HepG2 (cell line): Measurements from ENCODE around the gene IFT27. TPM values are rescaled to one million over a fixed set of nuclear protein-coding genes. Genes with fewer than 3 reads are reported as not detected.

ENCODE experiments used
- ATAC-seq: fragments of 200-7000 bp; cut with Tn5 transposase; 3 replicates; pipeline ENCODE4 v1.9.1; 2020; ENCODE audit warnings: mild to moderate bottlenecking, moderate library complexity
- BruUV-seq: library from RNA; stranded (reverse); fragments of 400-500 nt; replicated peaks from 2 replicates; lab custom pipeline; 2021; lab: Mats Ljungman, UMichigan
- CTCF ChIA-PET: fragments of 300-600 bp; formaldehyde crosslinking; extraction: SDS; loops from one replicate; lab custom pipeline; 2021; ENCODE audit warnings: low total read pairs, inconsistent platforms, low intra/inter-chr PET ratio; lab: Yijun Ruan, JAX
- POLR2A ChIA-PET: fragments of 350-600 bp; sonication (Branson Sonifier 250); formaldehyde crosslinking; loops from one replicate; lab custom pipeline; 2020; ENCODE audit warnings: antibody characterized with exemption, inconsistent platforms; lab: Yijun Ruan, JAX
- DNase-seq: peaks from one replicate; pipeline ENCODE4 v3.0.0-alpha.2; 2015; ENCODE audit warnings: low spot score
- FAIRE-seq: peaks from 3 replicates; lab custom pipeline; 2011; peaks lifted over from hg19 to GRCh38; lab: Jason Lieb, UNC
- H2AFZ ChIP-seq: one replicate; pipeline ENCODE4 v1.6.1; 2011; ENCODE audit warnings: low read length, inconsistent platforms
- H3K27ac ChIP-seq: fragments of 300-600 bp; 3 replicates; pipeline ENCODE4 v1.8.0; 2011; ENCODE audit warnings: mixed run types, mild to moderate bottlenecking, mixed read lengths, low read length, inconsistent platforms; ENCODE audit not compliant: insufficient read depth; ENCODE audit errors: extremely low read length
- H3K27me3 ChIP-seq, 2 experiments: fragments of 200-600 bp in 1 of 2; 2 replicates in 1 of 2; 3 replicates in 1 of 2; pipeline versions ENCODE4 v1.6.0 to v1.8.0; 2011; ENCODE audit warnings: low read length in 2 of 2, mild to moderate bottlenecking in 2 of 2, moderate library complexity in 2 of 2, inconsistent platforms in 1 of 2; ENCODE audit not compliant: insufficient read depth in 2 of 2, control insufficient read depth in 1 of 2
- H3K36me3 ChIP-seq, 2 experiments: fragments of 200-600 bp in 1 of 2; replicated peaks in 1 of 2; 2 replicates in 1 of 2; 3 replicates in 1 of 2; pipeline versions ENCODE4 v1.5.1 to v1.8.0; 2011; ENCODE audit warnings: low read length in 2 of 2, inconsistent platforms in 1 of 2; ENCODE audit not compliant: insufficient read depth in 2 of 2, control insufficient read depth in 1 of 2
- H3K4me1 ChIP-seq: 2 replicates; pipeline ENCODE4 v1.5.1; 2012; ENCODE audit warnings: low read length, inconsistent platforms; ENCODE audit not compliant: insufficient read depth
- H3K4me2 ChIP-seq: 2 replicates; pipeline ENCODE4 v1.6.0; 2011; ENCODE audit warnings: low read depth, low read length, inconsistent platforms
- H3K4me3 ChIP-seq, 3 experiments: fragments of 200-600 bp in 1 of 3; sonication (generic), shearing (Covaris generic) in 1 of 3; replicated peaks in 1 of 3; 2 replicates each; pipeline ENCODE4 v1.5.1; 2011 to 2016; ENCODE audit warnings: low read length in 3 of 3, inconsistent platforms in 2 of 3, low read depth in 2 of 3, mild to moderate bottlenecking in 2 of 3, control low read depth in 1 of 3, mixed read lengths in 1 of 3; ENCODE audit not compliant: insufficient read depth in 1 of 3
- H3K79me2 ChIP-seq: one replicate; pipeline ENCODE4 v1.6.1; 2011; ENCODE audit warnings: low read length, inconsistent platforms; ENCODE audit not compliant: insufficient read depth
- H3K9ac ChIP-seq: 2 replicates; pipeline ENCODE4 v1.6.0; 2011; ENCODE audit warnings: mild to moderate bottlenecking, low read depth, low read length, inconsistent platforms; ENCODE audit not compliant: insufficient read depth
- H3K9me3 ChIP-seq: 2 replicates; pipeline ENCODE4 v1.5.1; 2012; ENCODE audit warnings: mild to moderate bottlenecking, low read length
- H4K20me1 ChIP-seq: 2 replicates; pipeline ENCODE4 v1.6.0; 2011; ENCODE audit warnings: inconsistent platforms, mild to moderate bottlenecking, low read length, moderate library complexity; ENCODE audit not compliant: insufficient read depth
- ETV6 ChIP-seq: sonication (generic); formaldehyde crosslinking; conservative IDR thresholded peaks from 2 replicates; pipeline ENCODE4 v1.4.0; 2020; ENCODE audit warnings: missing genetic modification reagents
- ZNF232 ChIP-seq: sonication (generic); formaldehyde crosslinking; IDR thresholded peaks from 2 replicates; pipeline ENCODE4 v1.4.0; 2020; ENCODE audit warnings: missing genetic modification reagents, borderline replicate concordance
- ZNF317 ChIP-seq: sonication (generic); formaldehyde crosslinking; IDR thresholded peaks from 2 replicates; pipeline ENCODE4 v1.5.0; 2020; ENCODE audit warnings: mild to moderate bottlenecking, missing genetic modification reagents
- ZNF768 ChIP-seq: sonication (generic); formaldehyde crosslinking; IDR thresholded peaks from 2 replicates; pipeline ENCODE4 v1.4.0; 2020; ENCODE audit warnings: missing genetic modification reagents
- WGBS: methylation state at CpG from one replicate; pipeline ENCODE4 v1.1.6; 2017; ENCODE audit warnings: low lambda C conversion rate; 5-methylcytosine and 5-hydroxymethylcytosine counted together
- in situ Hi-C: cut with HindIII; loops from 2 replicates; pipeline ENCODE4 v1.10.0; 2017; ENCODE audit warnings: low pct_unique_long_range_greater_than_20kb; ENCODE audit not compliant: extremely low pct_ligation_motif_present
- intact Hi-C: fragments of 100-400 bp; cut with micrococcal nuclease; formaldehyde crosslinking; loops from one replicate; pipeline ENCODE4 v1.10.0; 2022; ENCODE audit not compliant: unreplicated experiment
- polyA plus RNA-seq, 8 experiments: library from polyadenylated mRNA; depleted of rRNA in 3 of 8; stranded (reverse) in 7 of 8; unstranded in 1 of 8; fragments of >200 nt; fragmentation: Illumina TruSeq in 4 of 8; extraction: Trizol in 4 of 8; gene quantifications; 2 replicates each; pipeline versions ENCODE4 v1.2.1 to v1.2.3, GENCODE V29; 2011 to 2016; ENCODE audit warnings: low read depth in 4 of 8, missing spikeins in 1 of 8, mixed read lengths in 1 of 8; ENCODE audit not compliant: insufficient read depth in 1 of 8
- total RNA-seq, 5 experiments: library from RNA; depleted of rRNA; stranded (reverse); fragments of >200 nt; fragmentation: Illumina TruSeq; extraction: Trizol; gene quantifications; 2 replicates each; pipeline ENCODE4 v1.2.3, GENCODE V29; 2016; ENCODE audit warnings: low read depth in 1 of 5
- TF ChIP-seq, protein P1 (sequence below), 2 experiments: IDR thresholded peaks; 2 replicates each; pipeline ENCODE4 v1.6.1; 2011 to 2012; ENCODE audit warnings: low read length in 2 of 2, borderline replicate concordance in 1 of 2, low read depth in 1 of 2, mild to moderate bottlenecking in 1 of 2, moderate library complexity in 1 of 2
- TF ChIP-seq, protein P2 (sequence below): sonication (generic); formaldehyde crosslinking; IDR thresholded peaks from 2 replicates; pipeline ENCODE4 v1.4.0; 2020; ENCODE audit warnings: mild to moderate bottlenecking, missing genetic modification reagents, borderline replicate concordance
- TF ChIP-seq, protein P3 (sequence below): sonication (generic); formaldehyde crosslinking; IDR thresholded peaks from 2 replicates; pipeline ENCODE4 v1.9.0; 2021; ENCODE audit warnings: missing genetic modification reagents, mild to moderate bottlenecking, borderline replicate concordance

The IFT27 gene
- total and polyA plus RNA-seq, 2 of the 13 experiments (the other 11 are each of a cell fraction or from before 2014, with no cell fraction given): 0.25 to 0.33 TPM

GRCh38 chr22:36783743-36784142 lies 7.8 kb upstream of the IFT27 start:
- Histone ChIP-seq H3K36me3 (no peaks in the 10 kb centered on the region), H3K9me3 (no peaks in the 10 kb centered on the region), H3K4me2 (no peak overlapping the region), H3K9ac (no peak overlapping the region), H3K27me3 (peaks cover 3 to 71% of the 10 kb centered on the region in 2 experiments; a peak in 3 of 5 replicates), H3K4me1 (no peaks in the 10 kb centered on the region), H3K27ac (no peak overlapping the region), H2AFZ (no peak overlapping the region), H3K4me3 (no peak overlapping the region), H3K79me2 (no peaks in the 10 kb centered on the region), H4K20me1 (peaks cover 3% of the 10 kb centered on the region; the same call in 1 of the 2 replicates)
- TF ChIP-seq ZNF232: no peak
- TF ChIP-seq ZNF768: peak; percentile 82
- no peak for TF ChIP-seq ETV6 (CRISPR knock-in tag)
- TF ChIP-seq ZNF317 (CRISPR knock-in tag): no peak
- no TSS peak for BruUV-seq
- DNase-seq (no peak), ATAC-seq (no peak), FAIRE-seq (no peak)
- WGBS: 10% methylated on average over 2 of the region's 2 CpGs
- ChIA-PET CTCF (no interaction called here), POLR2A (no interaction called here)
- in situ Hi-C loops (loop anchor here (5.0 kb wide), 1 partner anchor 74 kb away; no protein-coding TSS in a partner anchor), intact Hi-C loops (loop anchor here (5.0 kb wide), 1 partner anchor 194 kb away; no protein-coding TSS in a partner anchor)

DNA sequence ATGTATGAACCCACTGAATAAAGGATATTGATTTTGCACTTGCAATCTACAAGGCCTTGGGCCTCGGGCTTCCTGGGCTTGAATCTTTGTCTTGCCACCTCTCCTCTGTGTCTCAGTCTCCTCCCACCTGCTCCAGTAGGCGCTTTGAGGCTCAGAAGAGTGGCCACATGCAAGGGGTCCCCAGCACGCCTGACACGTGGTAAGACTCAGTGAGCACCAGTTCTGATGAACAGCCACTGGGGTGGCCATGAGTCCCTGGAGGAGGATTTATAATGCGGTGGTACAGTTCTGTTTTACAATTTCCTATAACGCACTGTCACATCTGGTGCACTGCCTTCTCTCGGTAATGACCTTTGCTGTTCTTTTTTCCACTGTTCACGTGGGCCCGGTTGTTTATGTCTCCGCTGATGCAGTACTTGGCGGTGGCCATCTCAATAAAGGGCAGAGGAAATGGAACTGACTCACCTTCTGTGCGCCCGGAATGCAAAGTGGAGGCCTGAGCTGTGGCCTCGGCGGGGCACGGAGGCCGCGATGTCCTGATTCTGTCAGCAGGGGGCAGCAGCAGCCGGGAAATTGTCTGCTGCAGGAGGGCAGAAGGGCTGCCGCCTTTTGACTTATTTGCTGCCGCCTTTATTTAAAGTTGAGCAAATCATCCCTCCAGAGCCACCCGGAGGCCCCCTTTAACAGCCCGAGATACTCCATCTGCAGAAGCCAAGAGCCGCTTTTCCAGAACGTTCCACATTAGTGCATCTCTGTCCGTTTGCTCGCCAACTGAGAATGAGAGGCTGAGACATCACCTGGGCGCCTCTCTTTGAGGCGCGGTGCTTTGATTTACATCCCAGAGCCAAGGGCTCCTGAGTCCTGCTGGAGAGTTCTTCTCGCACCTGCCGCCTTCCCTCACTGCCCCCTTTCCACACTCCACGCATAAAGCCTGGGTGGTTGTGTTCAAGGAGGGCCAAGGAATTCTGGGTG lies 6.0 kb upstream of the IFT27 start:
- no peak overlapping the region for H3K4me2 ChIP-seq
- peaks cover 0 to 85% of the 10 kb centered on the region in 2 experiments; a peak in 4 of 5 replicates for H3K27me3 ChIP-seq
- ChIA-PET CTCF (interaction anchor here (2.2 kb wide), 1 partner anchor 75 kb away, joined by 23 read pairs; no protein-coding TSS in a partner anchor), POLR2A (no interaction called here)
- no peaks in the 10 kb centered on the region; the same call in 1 of the 2 replicates for H3K9me3 ChIP-seq
- H3K4me1 ChIP-seq: peaks cover under 1% of the 10 kb centered on the region; the same call in 1 of the 2 replicates
- FAIRE-seq: peak; percentile 47
- WGBS: 28% methylated on average over 25 of the region's 33 CpGs
- no peaks in the 10 kb centered on the region for H3K36me3 ChIP-seq
- DNase-seq: peak; percentile 40
- no peaks in the 10 kb centered on the region for H3K79me2 ChIP-seq
- in situ Hi-C loops (loop anchor here (5.0 kb wide), 1 partner anchor 75 kb away; no protein-coding TSS in a partner anchor), intact Hi-C loops (loop anchor here (1.0 to 5.0 kb wide), 2 partner anchors 74 to 195 kb away; no protein-coding TSS in a partner anchor)
- no peak overlapping the region for H3K4me3 ChIP-seq
- no peak overlapping the region for H2AFZ ChIP-seq
- peak; percentile 92 for ATAC-seq
- peaks cover 3% of the 10 kb centered on the region; the same call in 1 of the 2 replicates for H4K20me1 ChIP-seq
- no peak overlapping the region for H3K27ac ChIP-seq
- BruUV-seq: no TSS peak
- H3K9ac ChIP-seq: no peak overlapping the region
- TF ChIP-seq, protein P1, sequence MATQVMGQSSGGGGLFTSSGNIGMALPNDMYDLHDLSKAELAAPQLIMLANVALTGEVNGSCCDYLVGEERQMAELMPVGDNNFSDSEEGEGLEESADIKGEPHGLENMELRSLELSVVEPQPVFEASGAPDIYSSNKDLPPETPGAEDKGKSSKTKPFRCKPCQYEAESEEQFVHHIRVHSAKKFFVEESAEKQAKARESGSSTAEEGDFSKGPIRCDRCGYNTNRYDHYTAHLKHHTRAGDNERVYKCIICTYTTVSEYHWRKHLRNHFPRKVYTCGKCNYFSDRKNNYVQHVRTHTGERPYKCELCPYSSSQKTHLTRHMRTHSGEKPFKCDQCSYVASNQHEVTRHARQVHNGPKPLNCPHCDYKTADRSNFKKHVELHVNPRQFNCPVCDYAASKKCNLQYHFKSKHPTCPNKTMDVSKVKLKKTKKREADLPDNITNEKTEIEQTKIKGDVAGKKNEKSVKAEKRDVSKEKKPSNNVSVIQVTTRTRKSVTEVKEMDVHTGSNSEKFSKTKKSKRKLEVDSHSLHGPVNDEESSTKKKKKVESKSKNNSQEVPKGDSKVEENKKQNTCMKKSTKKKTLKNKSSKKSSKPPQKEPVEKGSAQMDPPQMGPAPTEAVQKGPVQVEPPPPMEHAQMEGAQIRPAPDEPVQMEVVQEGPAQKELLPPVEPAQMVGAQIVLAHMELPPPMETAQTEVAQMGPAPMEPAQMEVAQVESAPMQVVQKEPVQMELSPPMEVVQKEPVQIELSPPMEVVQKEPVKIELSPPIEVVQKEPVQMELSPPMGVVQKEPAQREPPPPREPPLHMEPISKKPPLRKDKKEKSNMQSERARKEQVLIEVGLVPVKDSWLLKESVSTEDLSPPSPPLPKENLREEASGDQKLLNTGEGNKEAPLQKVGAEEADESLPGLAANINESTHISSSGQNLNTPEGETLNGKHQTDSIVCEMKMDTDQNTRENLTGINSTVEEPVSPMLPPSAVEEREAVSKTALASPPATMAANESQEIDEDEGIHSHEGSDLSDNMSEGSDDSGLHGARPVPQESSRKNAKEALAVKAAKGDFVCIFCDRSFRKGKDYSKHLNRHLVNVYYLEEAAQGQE (IDR thresholded peaks at IDR 0.05; ENCODE audit: borderline replicate concordance in 1 of 2, low read depth in 1 of 2, low read length in 2 of 2): no peak
- TF ChIP-seq, protein P2, sequence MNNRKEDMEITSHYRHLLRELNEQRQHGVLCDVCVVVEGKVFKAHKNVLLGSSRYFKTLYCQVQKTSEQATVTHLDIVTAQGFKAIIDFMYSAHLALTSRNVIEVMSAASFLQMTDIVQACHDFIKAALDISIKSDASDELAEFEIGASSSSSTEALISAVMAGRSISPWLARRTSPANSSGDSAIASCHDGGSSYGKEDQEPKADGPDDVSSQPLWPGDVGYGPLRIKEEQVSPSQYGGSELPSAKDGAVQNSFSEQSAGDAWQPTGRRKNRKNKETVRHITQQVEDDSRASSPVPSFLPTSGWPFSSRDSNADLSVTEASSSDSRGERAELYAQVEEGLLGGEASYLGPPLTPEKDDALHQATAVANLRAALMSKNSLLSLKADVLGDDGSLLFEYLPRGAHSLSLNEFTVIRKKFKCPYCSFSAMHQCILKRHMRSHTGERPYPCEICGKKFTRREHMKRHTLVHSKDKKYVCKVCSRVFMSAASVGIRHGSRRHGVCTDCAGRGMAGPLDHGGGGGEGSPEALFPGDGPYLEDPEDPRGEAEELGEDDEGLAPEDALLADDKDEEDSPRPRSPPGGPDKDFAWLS: no peak
- TF ChIP-seq, protein P3, sequence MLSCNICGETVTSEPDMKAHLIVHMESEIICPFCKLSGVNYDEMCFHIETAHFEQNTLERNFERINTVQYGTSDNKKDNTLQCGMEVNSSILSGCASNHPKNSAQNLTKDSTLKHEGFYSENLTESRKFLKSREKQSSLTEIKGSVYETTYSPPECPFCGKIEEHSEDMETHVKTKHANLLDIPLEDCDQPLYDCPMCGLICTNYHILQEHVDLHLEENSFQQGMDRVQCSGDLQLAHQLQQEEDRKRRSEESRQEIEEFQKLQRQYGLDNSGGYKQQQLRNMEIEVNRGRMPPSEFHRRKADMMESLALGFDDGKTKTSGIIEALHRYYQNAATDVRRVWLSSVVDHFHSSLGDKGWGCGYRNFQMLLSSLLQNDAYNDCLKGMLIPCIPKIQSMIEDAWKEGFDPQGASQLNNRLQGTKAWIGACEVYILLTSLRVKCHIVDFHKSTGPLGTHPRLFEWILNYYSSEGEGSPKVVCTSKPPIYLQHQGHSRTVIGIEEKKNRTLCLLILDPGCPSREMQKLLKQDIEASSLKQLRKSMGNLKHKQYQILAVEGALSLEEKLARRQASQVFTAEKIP (CRISPR knock-in tag): no peak
